ENCODE results near the gene NOP56. TPM values are rescaled to one million over a fixed set of nuclear protein-coding genes. Genes with fewer than 3 reads are reported as not detected.

Gene NOP56
- total and polyA plus RNA-seq, 2 of the 8 experiments (the other 6 are each of a cell fraction or from before 2014, with no cell fraction given), result 391 to 677 TPM

GRCh38 chr20:2624190-2624589 is 28.2 kb upstream of the NOP56 start:
- Histone ChIP-seq H3K9ac (replicated peaks in 1 of 4; ENCODE audit: extremely low read depth in 1 of 4, low read depth in 3 of 4, low read length in 3 of 4) (no peak overlapping the region), H3K4ac (replicated peaks; ENCODE audit: insufficient read length, low read depth, low read length) (no peak overlapping the region), H2BK5ac (ENCODE audit: low read depth, low read length) (no peak overlapping the region), H2AK5ac (ENCODE audit: low read depth, low read length) (no peak overlapping the region), H2BK12ac (ENCODE audit: low read depth, low read length) (no peak overlapping the region), H2BK120ac (replicated peaks; ENCODE audit: low read depth, low read length) (no peak overlapping the region), H3K27ac (ENCODE audit: low read depth, low read length) (no peak overlapping the region), H3K4me1 (replicated peaks in 1 of 4; ENCODE audit: control insufficient read depth in 3 of 4, insufficient read depth in 4 of 4, low read length in 3 of 4) (no peaks in the 10 kb centered on the region), H3K79me1 (ENCODE audit: low read depth, low read length) (no peaks in the 10 kb centered on the region), H3K4me2 (ENCODE audit: insufficient read depth in 1 of 2, low read depth in 2 of 2, low read length in 2 of 2) (no peak overlapping the region), H4K8ac (ENCODE audit: extremely low read depth, insufficient read depth, low read length) (no peak overlapping the region), H4K91ac (replicated peaks; ENCODE audit: insufficient read length, low read length) (no peak overlapping the region), H3K23ac (ENCODE audit: insufficient read length) (no peak overlapping the region), H3K27me3 (replicated peaks in 1 of 4; ENCODE audit: control insufficient read depth in 3 of 4, extremely low read depth in 1 of 4, insufficient read depth in 3 of 4, low read length in 3 of 4) (no peaks in the 10 kb centered on the region; a peak in 1 of 7 replicates), H2AFZ (ENCODE audit: low read length) (peak overlapping the region; percentile 77; the same call in 1 of the 2 replicates), H3K9me3 (ENCODE audit: insufficient read depth in 2 of 2, low read depth in 1 of 2, low read length in 1 of 2) (no peaks in the 10 kb centered on the region; a peak in 1 of 4 replicates), H3K18ac (ENCODE audit: extremely low read depth, low read length) (no peak overlapping the region), H3K56ac (replicated peaks; ENCODE audit: insufficient read length, low read depth, low read length) (no peak overlapping the region), H2BK20ac (ENCODE audit: low read length) (no peak overlapping the region), H3K23me2 (ENCODE audit: low read depth, low read length) (no peaks in the 10 kb centered on the region), H3K4me3 (ENCODE audit: extremely low read depth in 1 of 4, insufficient read depth in 2 of 4, low read depth in 3 of 4, low read length in 4 of 4) (no peak overlapping the region), H2BK15ac (ENCODE audit: low read length) (no peak overlapping the region), H3K36me3 (ENCODE audit: control insufficient read depth in 2 of 4, insufficient read depth in 4 of 4, low read length in 3 of 4) (no peaks in the 10 kb centered on the region), H3K79me2 (ENCODE audit: control insufficient read depth in 1 of 2, insufficient read depth in 2 of 2, low read length in 2 of 2) (no peaks in the 10 kb centered on the region), H4K5ac (ENCODE audit: insufficient read length, low read depth, low read length) (no peak overlapping the region), H4K20me1 (replicated peaks in 1 of 2; ENCODE audit: control insufficient read depth in 1 of 2, insufficient read depth in 2 of 2, low read length in 2 of 2) (no peaks in the 10 kb centered on the region), H3K14ac (ENCODE audit: insufficient read length) (no peak overlapping the region)
- ChIA-PET CTCF (ENCODE audit: partially characterized antibody) (no interaction called here), POLR2A (ENCODE audit: partially characterized antibody) (interaction anchor here (1.2 to 1.7 kb wide), 2 partner anchors 17 to 28 kb away, joined by 3 to 5 read pairs; partner anchors contain the start of gene NOP56)
- DNase-seq (ENCODE audit: low read depth in 1 of 2, low spot score in 2 of 2) (no peak), FAIRE-seq (no peak)
- WGBS, 2 experiments (ENCODE audit: extremely low coverage in 1 of 2, insufficient coverage in 1 of 2, insufficient read length in 1 of 2, insufficient replicate concordance in 2 of 2, low coverage in 1 of 2, low lambda C conversion rate in 2 of 2, missing lambda C conversion rate in 1 of 2), result 89% methylated on average over 4 of the region's 4 CpGs; no CpG with 5 or more reads in 1 of the 2 experiments
- TF ChIP-seq HDAC6 (IDR thresholded peaks at IDR 0.05; ENCODE audit: low read depth, low read length) (no peak), TAF7 (optimal IDR thresholded peaks at IDR 0.05; ENCODE audit: borderline replicate concordance, low read depth, low read length) (no peak), NRF1 (IDR thresholded peaks at IDR 0.05; ENCODE audit: low read depth, low read length) (no peak), FOSL1 (IDR thresholded peaks at IDR 0.05; ENCODE audit: insufficient read depth, low read depth, low read length) (no peak), ATF2 (IDR thresholded peaks at IDR 0.05; ENCODE audit: low read length) (no peak), HDAC2 (IDR thresholded peaks at IDR 0.05; ENCODE audit: borderline replicate concordance in 1 of 2, low read depth in 2 of 2, low read length in 2 of 2) (no peak), SIX5 (IDR thresholded peaks at IDR 0.05; ENCODE audit: low read depth, low read length) (no peak), ATF3 (IDR thresholded peaks at IDR 0.05; ENCODE audit: insufficient read depth, low read depth, low read length) (no peak), ASH2L (IDR thresholded peaks at IDR 0.05; ENCODE audit: low read length) (no peak), PHF8 (conservative IDR thresholded peaks at IDR 0.05; ENCODE audit: low read depth, low read length) (no peak), BRCA1 (IDR thresholded peaks at IDR 0.05; ENCODE audit: low read depth, low read length) (no peak), CHD2 (IDR thresholded peaks at IDR 0.05; ENCODE audit: low read length) (no peak)
